GM11168 (cell line): Measurements from ENCODE around the gene GARIN5B.

Experiments
- in situ Hi-C: fragments of 300-500 bp; cut with MboI; formaldehyde crosslinking; loops from one replicate; pipeline ENCODE4 v1.12.0; 2022; ENCODE audit warnings: low sequenced_read_pairs; ENCODE audit not compliant: unreplicated experiment

GARIN5B gene

DNA sequence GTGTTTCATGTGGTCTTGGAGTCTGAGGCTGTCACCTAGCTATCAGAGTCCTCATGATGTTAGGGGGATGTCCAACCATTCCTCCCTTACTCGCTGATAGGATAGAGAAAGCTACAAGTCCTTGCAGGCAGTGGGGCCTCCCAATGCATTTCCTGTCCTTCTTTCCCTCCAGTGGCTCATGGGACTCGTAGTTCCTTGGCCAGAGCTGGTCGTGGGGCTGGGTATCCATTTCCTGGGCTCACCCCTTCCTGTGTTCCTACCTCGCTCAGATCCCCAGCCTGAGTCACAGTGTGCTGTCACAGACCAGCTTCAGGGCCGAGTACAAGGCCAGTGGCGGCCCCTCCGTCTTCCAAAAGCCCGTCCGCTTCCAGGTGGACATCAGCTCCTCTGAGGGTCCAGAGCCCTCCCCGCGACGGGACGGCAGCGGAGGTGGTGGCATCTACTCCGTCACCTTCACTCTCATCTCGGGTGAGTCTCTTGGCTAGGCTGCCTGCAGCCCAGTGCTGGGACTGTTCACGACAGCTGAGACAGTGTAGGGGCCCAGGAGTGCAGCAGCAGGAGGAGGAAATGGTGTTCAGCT, 57.0 kb downstream of the GARIN5B start:
- in situ Hi-C loops, result no loop called here

DNA sequence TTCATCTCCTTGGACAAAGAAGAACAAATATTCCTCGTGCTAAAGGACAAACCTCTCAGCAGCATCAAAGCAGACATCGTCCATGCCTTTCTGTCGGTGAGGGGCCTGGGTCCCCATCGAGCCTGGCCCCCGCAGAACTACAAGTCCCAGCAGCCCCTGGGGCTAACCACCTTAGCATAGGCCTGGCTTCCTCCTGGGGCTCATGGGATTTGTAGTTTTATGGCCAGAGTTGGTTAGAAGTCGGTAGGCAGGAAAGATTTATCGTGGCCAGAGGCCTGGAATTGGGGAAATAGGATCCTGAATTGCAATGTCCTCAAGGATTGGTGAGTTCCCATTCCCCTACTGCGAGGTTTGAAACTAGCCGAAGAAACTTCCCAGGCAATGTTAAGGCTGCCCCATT, 57.6 kb downstream of the GARIN5B start:
- in situ Hi-C loops, result no loop called here

DNA sequence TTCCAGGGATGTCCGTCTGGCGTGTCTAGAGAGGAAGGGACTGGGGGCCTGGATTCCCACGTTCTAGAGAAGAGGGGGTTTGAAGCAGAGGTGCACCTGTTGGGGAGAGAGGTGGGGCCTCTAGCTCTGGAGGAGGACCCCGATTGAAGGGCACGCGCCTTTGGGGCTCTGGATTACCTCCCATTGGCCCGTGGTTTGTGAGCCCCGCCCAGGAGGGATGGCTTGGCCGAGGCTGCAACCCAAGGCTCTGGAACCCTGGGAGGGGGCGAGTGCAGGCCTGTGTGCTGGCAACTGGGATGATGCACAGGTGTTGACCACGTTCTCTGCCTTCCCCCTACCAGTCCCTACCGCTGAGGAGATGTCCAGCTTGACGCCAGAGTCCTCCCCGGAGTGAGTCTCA, 58.1 kb downstream of the GARIN5B start:
- in situ Hi-C loops, result no loop called here
